Glutamatergic neuron (in vitro differentiated cells): ENCODE measurements around the gene TNFRSF12A. TPM values are rescaled to one million over a fixed set of nuclear protein-coding genes. Genes with fewer than 3 reads are reported as not detected.
A peak's percentile ranks its signal among the peaks of the same experiment; 100 is the strongest.

Source experiments
- DNase-seq: peaks from one replicate; pipeline ENCODE4 v3.0.0; 2022
- H3K27ac Mint-ChIP-seq: one replicate; pipeline ENCODE4 v1.8.0; 2020; ENCODE audit warnings: mild to moderate bottlenecking, mixed read lengths, inconsistent platforms; ENCODE audit not compliant: unreplicated experiment
- H3K27me3 Mint-ChIP-seq: one replicate; pipeline ENCODE4 v1.8.0; 2020; ENCODE audit warnings: mild to moderate bottlenecking, moderate library complexity, mixed read lengths, inconsistent platforms; ENCODE audit not compliant: unreplicated experiment
- H3K36me3 Mint-ChIP-seq: one replicate; pipeline ENCODE4 v1.8.0; 2020; ENCODE audit warnings: mild to moderate bottlenecking, mixed read lengths, inconsistent platforms; ENCODE audit not compliant: unreplicated experiment
- H3K4me1 Mint-ChIP-seq: one replicate; pipeline ENCODE4 v1.8.0; 2020; ENCODE audit warnings: mild to moderate bottlenecking, low read depth, mixed read lengths, inconsistent platforms; ENCODE audit not compliant: unreplicated experiment
- H3K4me3 Mint-ChIP-seq: one replicate; pipeline ENCODE4 v1.8.0; 2020; ENCODE audit warnings: mild to moderate bottlenecking, mixed read lengths, inconsistent platforms; ENCODE audit not compliant: unreplicated experiment
- H3K9me3 Mint-ChIP-seq: one replicate; pipeline ENCODE4 v1.8.0; 2020; ENCODE audit warnings: mild to moderate bottlenecking, moderate library complexity, mixed read lengths, inconsistent platforms; ENCODE audit not compliant: unreplicated experiment
- total RNA-seq: library from RNA; stranded (reverse); fragmentation: NEBNext Ultra II Directional; extraction: Animal tissue kit (Norgen Biotek cat#: 25700); gene quantifications from one replicate; pipeline ENCODE4 v1.2.1, GENCODE V29; 2021; ENCODE audit not compliant: unreplicated experiment
- TF ChIP-seq, protein P1 (sequence below): fragments of 200-600 bp; sonication (generic); IDR thresholded peaks from one replicate; pipeline ENCODE4 v1.5.0; 2021; ENCODE audit not compliant: partially characterized antibody, unreplicated experiment

The TNFRSF12A gene
- total RNA-seq, 1 donor from 2014 or later = 4.2 TPM

GRCh38 chr16:3026003-3026378, 5.8 kb downstream of the TNFRSF12A start:
- Mint-ChIP-seq H3K4me1 (peaks cover 20% of the 10 kb centered on the region), H3K9me3 (peaks cover 2% of the 10 kb centered on the region), H3K36me3 (no peaks in the 10 kb centered on the region), H3K4me3 (no peak overlapping the region), H3K27ac (no peak overlapping the region), H3K27me3 (peaks cover 18% of the 10 kb centered on the region)
- no peak for DNase-seq
- TF ChIP-seq, protein P1, sequence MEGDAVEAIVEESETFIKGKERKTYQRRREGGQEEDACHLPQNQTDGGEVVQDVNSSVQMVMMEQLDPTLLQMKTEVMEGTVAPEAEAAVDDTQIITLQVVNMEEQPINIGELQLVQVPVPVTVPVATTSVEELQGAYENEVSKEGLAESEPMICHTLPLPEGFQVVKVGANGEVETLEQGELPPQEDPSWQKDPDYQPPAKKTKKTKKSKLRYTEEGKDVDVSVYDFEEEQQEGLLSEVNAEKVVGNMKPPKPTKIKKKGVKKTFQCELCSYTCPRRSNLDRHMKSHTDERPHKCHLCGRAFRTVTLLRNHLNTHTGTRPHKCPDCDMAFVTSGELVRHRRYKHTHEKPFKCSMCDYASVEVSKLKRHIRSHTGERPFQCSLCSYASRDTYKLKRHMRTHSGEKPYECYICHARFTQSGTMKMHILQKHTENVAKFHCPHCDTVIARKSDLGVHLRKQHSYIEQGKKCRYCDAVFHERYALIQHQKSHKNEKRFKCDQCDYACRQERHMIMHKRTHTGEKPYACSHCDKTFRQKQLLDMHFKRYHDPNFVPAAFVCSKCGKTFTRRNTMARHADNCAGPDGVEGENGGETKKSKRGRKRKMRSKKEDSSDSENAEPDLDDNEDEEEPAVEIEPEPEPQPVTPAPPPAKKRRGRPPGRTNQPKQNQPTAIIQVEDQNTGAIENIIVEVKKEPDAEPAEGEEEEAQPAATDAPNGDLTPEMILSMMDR = no peak

DNA sequence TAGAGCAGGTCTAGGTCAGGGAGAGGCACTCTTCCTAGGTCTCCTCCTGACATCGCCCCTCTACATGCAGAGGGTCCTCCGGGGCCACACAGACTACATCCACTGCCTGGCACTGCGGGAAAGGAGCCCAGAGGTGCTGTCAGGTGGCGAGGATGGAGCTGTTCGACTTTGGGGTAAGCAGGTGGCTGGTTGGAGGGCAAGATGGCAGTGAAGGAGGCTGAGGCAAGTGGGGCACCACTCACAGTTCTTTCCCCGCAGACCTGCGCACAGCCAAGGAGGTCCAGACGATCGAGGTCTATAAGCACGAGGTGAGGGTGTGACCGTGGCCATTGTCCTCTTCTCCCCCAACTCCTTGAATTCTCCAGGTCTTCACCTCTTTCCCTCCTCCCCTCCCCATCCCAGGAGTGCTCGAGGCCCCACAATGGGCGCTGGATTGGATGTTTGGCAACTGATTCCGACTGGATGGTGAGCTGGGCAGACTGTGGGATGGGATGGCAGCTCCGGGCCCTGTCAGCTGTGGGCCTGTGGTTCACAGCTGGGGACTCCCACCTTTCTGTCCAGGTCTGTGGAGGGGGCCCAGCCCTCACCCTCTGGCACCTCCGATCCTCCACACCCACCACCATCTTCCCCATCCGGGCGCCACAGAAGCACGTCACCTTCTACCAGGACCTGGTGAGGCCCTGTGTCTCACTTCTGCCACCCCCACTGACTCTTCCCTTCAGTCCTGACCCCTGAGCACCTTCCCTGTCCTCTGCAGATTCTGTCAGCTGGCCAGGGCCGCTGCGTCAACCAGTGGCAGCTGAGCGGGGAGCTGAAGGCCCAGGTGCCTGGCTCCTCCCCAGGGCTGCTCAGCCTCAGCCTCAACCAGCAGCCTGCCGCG, 6.7 kb downstream of the TNFRSF12A start:
- Mint-ChIP-seq H3K4me3 (peak overlapping the region; percentile 30), H3K27ac (peak overlapping the region; percentile 52), H3K9me3 (peaks cover 2% of the 10 kb centered on the region), H3K27me3 (peaks cover 16% of the 10 kb centered on the region), H3K4me1 (peaks cover 15% of the 10 kb centered on the region), H3K36me3 (no peaks in the 10 kb centered on the region)
- DNase-seq = peak; percentile 59
- TF ChIP-seq, protein P1 = no peak

GRCh38 chr16:3027489-3027795, 7.3 kb downstream of the TNFRSF12A start:
- H3K36me3 Mint-ChIP-seq = no peaks in the 10 kb centered on the region
- peak overlapping the region; percentile 64 for H3K27ac Mint-ChIP-seq
- H3K27me3 Mint-ChIP-seq = peaks cover 16% of the 10 kb centered on the region
- peaks cover 2% of the 10 kb centered on the region for H3K9me3 Mint-ChIP-seq
- H3K4me3 Mint-ChIP-seq = peak overlapping the region; percentile 42
- no peak for DNase-seq
- TF ChIP-seq, protein P1 = no peak
- H3K4me1 Mint-ChIP-seq = peaks cover 13% of the 10 kb centered on the region

DNA sequence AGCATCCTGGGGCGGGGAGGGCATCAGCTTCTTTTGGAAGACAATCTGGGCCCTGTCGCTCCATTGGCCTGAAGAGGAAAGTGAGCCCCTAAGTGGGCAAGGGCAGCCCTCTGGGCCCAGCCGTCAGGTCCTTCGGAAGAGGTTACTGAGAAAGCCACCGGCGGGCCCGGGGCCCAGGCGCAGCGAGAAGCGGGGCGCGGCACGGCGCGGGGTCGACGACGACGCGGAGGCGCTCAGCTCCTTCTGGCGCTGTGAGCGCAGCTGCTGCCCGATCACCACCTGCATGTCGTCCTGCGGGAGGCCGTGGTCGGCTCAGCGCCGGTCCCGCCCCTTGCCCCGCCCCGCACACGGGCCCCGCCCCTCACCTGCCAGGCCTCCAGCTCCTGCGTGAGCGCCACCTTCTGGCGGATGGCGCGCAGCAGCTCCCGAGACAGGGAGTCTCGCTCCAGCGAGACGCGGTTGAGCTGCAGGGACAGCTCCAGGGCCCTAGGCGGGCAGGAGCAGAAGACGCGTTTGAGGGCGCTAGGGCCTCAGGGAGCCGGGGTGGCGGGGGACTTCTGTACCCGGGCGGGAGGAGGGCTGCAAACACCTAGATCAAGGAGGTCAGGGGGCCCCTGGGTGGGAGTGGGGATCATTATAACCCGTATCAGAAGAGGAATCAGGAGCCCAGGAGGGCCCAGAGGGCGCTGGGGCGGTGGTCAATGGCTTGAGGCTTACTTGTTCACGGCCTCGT, 8.0 kb downstream of the TNFRSF12A start:
- Mint-ChIP-seq H3K36me3 (no peaks in the 10 kb centered on the region), H3K4me1 (peaks cover 10% of the 10 kb centered on the region), H3K27me3 (peaks cover 17% of the 10 kb centered on the region), H3K4me3 (peak overlapping the region; percentile 42), H3K9me3 (peaks cover 2% of the 10 kb centered on the region), H3K27ac (peak overlapping the region; percentile 64)
- TF ChIP-seq, protein P1 = peak; percentile 91
- peak; percentile 94 for DNase-seq
